NCI-H524 treated with DMSO at 0.1 percent for 48 hours (cell line): ENCODE data around the gene KRTAP2-4.
"Not testable (repeated sequence)": the region's sequence is repeated elsewhere in the genome, so short reads cannot be mapped to it uniquely, and the experiment has no call there.

Experiments
- DNase-seq: peaks from one replicate; lab custom pipeline; 2025; lab: John Stamatoyannopoulos, UW

Gene KRTAP2-4

GRCh38 chr17:41071606-41072360, 6.1 kb upstream of the KRTAP2-4 start:
- DNase-seq = no peak

- no peak for DNase-seq
Measured at GRCh38 chr17:41069031-41069430, 3.4 kb upstream of the KRTAP2-4 start.

GRCh38 chr17:41067281-41067680, 1.6 kb upstream of the KRTAP2-4 start:
- DNase-seq = no peak

DNA sequence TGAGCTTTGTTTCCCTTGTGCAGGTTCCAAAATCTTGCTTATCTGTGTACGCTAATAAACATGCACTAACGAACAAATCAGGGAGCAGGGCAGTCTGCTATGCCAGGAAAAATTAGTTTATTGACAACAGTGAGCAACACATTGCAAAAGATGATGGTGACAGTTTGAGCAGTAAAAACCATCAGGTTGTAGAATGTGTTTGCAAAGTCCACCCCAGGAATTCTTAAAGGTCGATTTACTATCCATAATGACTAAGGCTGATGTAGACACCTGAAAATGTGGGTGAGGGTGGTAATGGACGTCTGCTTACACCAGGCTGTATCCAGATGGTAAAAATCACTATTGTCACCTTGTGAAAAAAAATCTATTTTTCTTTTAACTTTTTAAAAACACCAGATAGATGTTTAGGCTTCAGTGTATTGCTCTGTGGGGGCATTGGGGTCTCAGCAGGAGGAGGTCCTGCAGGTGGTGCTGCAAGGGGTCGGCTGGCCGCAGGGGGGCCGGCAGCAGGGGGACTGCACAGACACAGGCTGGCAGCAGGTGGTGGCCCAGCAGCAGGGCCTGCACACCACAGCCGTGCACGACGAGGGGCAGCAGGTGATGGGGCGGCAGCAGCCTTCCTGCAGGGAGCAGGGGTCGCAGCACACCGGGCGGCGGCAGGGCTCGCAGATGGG, 526 bp downstream of the KRTAP2-4 start:
- not testable (repeated sequence) for DNase-seq

GRCh38 chr17:41064301-41064700, 1.4 kb downstream of the KRTAP2-4 start:
- DNase-seq = no peak

DNA sequence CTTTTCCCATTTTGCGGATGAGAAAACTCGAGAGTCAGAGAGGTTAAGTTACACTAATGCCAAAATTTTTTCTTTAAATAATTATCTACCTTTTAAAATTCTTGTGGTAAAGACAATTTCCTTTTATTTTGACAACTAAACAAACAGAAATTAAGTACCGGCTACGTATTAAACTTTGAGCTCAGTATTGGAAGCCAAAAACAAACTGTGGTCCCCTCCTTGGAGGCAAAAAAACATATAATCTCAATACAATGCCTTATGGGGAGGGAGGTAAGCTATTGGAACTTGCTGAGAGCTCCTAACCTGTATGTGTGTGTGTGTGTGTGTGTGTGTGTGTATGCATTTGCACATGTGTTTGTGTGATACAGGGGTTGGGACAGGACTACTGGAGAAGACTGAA, 2.2 kb downstream of the KRTAP2-4 start:
- DNase-seq = no peak

GRCh38 chr17:41061964-41062363, 3.7 kb downstream of the KRTAP2-4 start:
- no peak for DNase-seq

- DNase-seq = no peak
Measured at GRCh38 chr17:41060052-41060604, 5.6 kb downstream of the KRTAP2-4 start, which contains the start of gene KRTAP2-3. Gene KRTAP2-3 (minus strand): TSS chr17:41060114. CDS start chr17:41060050, 64 bp downstream.

DNA sequence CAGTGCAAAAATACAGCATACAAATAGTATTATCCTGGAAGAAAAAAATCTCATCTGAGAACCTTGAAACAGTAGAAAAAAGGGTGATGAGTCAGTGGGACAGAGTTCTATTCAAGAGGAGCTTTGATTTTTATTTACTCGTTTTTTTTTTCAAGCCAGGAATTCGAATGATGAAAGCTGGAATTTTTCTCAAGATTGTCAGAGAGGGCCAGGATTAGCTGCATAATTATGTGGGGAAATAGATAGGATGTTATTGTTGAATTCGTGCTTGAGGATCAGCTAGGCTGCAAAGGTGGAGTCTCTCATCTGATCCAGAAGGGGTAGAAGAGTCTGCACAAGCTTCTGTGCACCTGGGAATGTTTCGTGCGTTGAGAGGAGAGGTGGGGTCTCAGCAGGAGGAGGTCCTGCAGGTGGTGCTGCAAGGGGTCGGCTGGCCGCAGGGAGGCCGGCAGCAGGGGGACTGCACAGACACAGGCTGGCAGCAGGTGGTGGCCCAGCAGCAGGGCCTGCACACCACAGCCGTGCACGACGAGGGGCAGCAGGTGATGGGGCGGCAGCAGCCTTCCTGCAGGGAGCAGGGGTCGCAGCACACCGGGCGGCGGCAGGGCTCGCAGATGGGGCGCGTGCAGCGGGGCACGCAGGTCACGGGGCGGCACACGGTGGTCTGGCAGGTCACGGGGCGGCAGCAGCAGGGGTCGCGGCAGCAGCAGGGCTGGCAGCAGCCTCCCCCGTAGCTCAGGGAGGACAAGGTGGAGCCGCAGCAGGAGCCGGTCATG, 6.2 kb downstream of the KRTAP2-4 start:
- DNase-seq = not testable (repeated sequence)

- DNase-seq = no peak
Measured at GRCh38 chr17:41058741-41059140, 6.9 kb downstream of the KRTAP2-4 start.

DNA sequence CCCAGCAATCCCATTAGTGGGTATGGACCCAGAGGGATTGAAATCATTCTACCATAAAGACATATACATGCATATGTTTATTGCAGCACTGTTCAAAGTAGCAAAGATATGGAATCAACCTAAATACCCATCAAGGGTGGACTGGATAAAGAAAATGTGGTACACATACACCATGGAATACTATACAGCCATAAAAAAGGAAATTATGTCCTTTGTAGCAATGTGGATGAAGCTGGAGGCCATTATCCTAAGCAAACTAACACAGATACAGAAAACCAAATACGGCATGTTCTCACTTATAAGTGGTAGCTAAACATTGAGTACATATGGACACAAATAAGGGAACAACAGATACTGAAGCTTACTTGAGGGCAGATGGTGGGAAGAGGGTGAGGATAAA, 8.1 kb downstream of the KRTAP2-4 start:
- DNase-seq = no peak

DNA sequence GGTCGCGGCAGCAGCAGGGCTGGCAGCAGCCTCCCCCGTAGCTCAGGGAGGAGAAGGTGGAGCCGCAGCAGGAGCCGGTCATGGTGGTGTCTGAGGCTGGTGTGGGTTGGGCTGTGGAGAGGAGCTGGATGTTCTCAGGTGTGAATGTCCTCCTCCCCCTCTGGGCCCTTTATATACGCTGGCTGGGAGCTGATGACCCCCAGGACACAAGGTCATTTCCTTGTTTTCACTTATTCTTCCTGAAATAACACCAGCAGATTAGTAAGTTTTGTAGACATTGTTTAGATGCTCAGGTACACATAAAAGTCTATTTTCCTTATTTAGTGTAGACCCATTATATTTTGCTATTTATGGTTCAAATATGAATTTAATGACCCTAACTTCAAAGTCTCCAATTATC, 10.5 kb downstream of the KRTAP2-4 start, which contains the start of gene KRTAP2-2:
TSS of gene KRTAP2-2 (minus strand) at position 101 of the 400 bp plus-strand sequence. CDS start at position 82, 19 bp downstream.
- DNase-seq = not testable (repeated sequence)

DNA sequence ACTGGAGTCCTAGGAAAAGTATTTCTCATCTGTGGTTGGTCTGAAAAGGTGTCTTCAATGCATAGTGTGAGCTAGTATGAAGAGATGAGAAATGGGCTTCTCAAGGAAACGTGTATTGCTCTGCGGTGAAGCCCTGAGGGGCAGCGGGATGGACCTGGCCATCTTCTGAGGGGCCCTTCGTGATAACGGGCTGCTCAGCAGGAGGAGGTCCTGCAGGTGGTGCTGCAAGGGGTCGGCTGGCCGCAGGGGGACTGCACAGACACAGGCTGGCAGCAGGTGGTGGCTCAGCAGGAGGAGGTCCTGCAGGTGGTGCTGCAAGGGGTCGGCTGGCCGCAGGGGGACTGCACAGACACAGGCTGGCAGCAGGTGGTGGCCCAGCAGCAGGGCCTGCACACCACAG, 11.1 kb downstream of the KRTAP2-4 start:
- not testable (repeated sequence) for DNase-seq

DNA sequence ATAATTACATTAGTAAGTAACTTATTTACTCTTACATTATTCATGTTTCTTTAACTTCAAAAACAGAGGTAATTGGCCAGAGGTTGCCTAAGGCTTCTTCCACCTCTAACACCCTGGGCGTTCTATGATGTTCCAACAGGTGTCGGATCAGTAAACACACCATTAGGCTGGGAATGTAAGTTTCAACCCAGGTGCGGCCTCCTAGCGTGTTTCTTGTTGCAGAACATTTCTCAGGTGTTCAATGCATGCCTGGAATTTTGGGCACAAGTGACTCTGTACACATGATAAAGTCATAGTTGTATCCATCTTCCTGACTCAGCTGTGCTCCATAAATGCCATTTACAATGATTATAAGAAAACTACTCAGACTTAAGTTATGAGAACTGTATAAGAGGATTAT, 11.7 kb downstream of the KRTAP2-4 start:
- DNase-seq = no peak

- no peak for DNase-seq
Measured at GRCh38 chr17:41052566-41052965, 13.1 kb downstream of the KRTAP2-4 start.

GRCh38 chr17:41049110-41049509, 16.6 kb downstream of the KRTAP2-4 start:
- DNase-seq = no peak

DNA sequence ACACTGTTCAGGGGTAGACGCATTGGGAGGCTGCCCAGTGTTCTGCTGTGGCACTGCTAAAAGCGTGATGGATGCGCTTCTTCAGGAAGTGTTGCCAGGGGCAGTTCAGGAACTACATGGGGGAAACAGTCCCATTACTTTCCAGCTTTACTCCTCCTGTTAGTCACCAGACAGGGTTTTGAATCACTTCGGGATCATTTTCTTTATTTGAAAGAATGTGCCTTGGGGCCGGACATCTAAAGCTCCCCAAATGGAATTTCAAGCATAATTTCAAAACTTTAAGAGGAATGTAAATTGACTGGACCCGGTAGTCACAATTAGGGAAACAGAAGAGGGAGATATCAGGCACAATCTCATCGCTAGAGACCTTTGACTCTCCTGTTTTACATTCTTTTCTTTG, 17.2 kb downstream of the KRTAP2-4 start:
- DNase-seq = no peak

DNA sequence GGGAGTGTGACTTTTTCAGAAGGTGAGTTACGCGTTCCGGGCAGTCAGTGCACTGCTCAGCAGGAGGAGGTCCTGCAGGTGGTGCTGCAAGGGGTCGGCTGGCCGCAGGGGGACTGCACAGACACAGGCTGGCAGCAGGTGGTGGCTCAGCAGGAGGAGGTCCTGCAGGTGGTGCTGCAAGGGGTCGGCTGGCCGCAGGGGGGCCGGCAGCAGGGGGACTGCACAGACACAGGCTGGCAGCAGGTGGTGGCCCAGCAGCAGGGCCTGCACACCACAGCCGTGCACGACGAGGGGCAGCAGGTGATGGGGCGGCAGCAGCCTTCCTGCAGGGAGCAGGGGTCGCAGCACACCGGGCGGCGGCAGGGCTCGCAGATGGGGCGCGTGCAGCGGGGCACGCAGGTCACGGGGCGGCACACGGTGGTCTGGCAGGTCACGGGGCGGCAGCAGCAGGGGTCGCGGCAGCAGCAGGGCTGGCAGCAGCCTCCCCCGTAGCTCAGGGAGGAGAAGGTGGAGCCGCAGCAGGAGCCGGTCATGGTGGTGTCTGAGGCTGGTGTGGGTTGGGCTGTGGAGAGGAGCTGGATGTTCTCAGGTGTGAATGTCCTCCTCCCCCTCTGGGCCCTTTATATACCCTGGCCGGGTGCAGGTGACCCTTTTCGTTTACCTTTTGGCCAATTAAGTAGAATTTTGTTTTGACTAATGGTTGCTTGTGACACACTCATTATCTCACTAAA, 18.8 kb downstream of the KRTAP2-4 start, which contains the start of gene KRTAP2-1:
TSS of gene KRTAP2-1 (minus strand) at position 582 of the 731 bp plus-strand sequence. CDS start at position 533, 49 bp downstream.
- DNase-seq = not testable (repeated sequence)

DNA sequence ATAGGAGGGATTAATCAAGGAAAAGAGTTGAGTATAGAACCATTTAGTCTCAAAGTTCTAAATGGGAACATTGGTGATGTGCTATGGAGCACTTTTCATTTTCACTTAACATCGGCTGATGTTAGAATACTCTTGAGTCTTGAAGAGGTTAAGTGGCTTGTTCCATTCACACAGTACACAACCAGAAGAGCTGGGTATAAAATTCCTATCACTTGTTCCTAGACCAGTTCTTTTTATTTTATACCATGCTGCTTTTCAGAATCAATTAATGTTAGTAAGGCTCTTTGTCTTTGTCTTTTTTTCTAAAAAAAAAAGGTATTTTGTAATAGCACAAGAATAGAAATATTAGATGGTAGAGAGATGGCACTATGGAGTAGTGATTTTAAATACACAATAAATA, 22.7 kb downstream of the KRTAP2-4 start:
- DNase-seq = no peak

GRCh38 chr17:41040783-41041571, 24.7 kb downstream of the KRTAP2-4 start, which contains the start of gene KRTAP1-1:
Gene KRTAP1-1 (minus strand): TSS chr17:41041450. CDS start chr17:41041397, 53 bp downstream.
- not testable (repeated sequence) for DNase-seq
